Measurements from ENCODE around the gene CDH2.
"Not testable (repeated sequence)": the region's sequence is repeated elsewhere in the genome, so short reads cannot be mapped to it uniquely, and the experiment has no call there.

CDH2 gene

DNA sequence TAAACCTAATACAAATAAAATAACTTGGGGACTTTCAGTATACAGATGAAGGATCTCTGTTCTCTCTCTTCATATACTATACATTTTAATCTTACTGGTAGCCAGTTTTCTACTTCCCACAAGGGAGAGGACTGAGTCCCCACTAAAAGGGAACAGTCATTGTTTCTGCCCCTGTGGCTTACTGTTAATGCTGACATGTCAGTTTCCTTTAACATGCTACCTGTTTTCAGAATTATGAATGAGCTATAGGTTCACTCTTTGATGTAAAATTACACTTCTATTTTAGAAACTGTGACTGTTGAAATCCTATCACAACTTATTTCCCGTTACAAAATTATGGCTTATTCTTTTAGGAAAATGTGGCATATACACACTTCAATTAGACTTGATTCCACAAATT is 207.7 kb downstream of the CDH2 start:
- no peak for DNase-seq

DNA sequence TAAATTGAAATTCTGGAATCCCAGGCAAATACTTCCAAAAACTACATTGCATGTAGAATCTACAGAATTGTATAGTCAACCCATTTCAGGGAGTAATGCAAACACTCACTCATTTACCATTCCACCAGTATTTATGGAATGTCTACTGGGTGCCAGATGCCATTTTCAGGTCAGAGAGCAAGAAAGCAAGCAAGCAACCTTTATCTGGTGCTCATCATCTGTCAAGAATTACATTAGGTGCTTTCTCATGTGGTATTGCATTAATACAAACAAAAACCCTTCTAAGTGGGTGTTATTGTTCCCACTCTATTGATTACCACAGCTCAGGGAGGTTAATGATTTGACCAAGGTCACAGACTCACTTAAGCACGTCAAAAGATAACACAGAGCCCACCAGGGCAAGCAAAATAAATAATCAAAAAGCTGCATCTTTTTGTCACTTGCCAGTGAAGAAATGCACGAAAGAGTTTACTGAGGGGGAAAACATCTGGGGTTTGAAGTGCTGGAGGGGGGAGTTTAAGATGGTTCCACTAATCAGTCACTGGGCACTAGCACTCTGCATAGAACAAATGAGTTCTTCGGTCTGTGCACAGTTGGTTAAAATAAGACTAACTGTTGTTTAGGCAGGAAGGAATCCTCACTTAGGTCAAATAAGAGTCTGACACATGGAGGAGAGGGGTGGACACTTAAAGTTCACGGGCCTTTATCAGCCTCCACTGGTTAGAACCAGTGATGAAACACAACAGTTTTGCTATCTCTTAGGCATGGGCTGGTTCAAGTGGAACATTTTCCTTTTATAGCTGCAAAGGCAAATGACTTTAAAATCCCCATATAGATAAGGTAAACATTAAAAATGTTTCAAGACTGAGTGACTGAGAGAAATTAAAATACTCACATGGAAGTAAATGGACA is 208.8 kb downstream of the CDH2 start:
- no peak for DNase-seq

DNA sequence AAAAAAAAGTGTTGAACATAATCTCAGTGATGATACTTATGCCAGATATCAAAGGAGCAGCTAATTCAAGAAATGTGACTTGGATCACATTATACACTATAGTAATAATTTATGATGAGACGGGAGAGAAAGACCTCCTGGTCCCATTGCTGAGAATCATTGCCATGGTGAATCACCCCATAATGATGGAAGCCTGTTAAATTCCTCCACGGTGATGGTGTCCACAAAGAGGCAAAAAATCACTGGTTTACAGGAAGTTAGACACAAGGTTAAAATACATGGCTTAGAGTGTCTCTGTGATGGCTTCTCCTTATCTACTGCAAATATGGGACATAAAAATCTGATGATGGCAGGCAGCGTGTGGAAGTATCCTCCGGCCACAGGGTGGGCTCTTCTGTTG is 210.0 kb downstream of the CDH2 start:
- DNase-seq = no peak

- DNase-seq = no peak
Observed at GRCh38 chr18:27964811-27965210, 212.1 kb downstream of the CDH2 start.

DNA sequence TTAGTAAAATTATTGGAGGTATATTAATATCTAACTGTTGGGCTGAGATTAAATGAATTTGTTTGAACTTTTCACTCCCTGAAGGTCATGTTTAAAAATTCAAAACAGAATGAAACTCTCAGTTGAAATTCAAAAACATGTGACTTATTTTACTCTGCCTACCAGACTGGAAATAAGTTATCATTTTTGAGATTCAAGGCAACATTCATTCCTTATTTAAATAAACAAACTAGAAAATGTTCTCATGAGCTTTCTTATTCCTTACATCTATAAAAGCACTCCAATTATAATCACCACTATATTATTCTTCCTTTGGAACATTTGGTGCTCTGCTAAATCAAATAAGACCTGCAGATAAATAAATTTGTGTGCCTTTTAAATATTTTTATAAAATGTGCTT is 217.8 kb downstream of the CDH2 start:
- DNase-seq = no peak

- no peak for DNase-seq
Observed at GRCh38 chr18:27956001-27956640, 220.8 kb downstream of the CDH2 start.

GRCh38 chr18:27954226-27954625 is 222.7 kb downstream of the CDH2 start:
- DNase-seq = no peak

- no peak for DNase-seq
Observed at GRCh38 chr18:27952741-27953140, 224.2 kb downstream of the CDH2 start.

DNA sequence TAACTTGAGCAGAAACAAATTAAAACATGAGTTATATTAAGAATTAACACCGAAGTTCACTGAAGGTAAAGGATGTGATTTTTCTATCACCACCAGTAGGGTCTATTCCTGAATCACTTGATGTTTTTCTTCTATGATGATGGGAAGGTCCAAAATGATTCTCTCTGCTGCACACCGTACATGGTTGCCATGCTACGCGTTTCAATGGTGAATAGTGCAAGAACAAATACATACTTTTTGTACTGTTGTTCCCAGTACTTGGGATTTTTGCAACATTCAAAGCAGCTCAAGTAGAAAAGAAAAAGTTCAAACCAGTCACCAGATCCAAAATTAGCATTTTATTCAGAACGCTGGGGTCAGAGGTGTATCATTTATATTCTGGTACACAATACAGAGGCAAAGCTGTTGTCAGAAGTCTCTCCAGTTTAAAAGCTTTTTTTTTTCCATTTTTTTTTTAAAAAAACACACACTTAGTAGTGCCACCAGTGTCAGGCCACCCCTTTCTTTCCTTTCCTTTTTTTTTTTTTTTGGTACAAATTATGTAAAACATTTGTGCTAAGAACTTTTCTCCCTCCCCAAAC is 226.2 kb downstream of the CDH2 start:
- no peak for DNase-seq

DNA sequence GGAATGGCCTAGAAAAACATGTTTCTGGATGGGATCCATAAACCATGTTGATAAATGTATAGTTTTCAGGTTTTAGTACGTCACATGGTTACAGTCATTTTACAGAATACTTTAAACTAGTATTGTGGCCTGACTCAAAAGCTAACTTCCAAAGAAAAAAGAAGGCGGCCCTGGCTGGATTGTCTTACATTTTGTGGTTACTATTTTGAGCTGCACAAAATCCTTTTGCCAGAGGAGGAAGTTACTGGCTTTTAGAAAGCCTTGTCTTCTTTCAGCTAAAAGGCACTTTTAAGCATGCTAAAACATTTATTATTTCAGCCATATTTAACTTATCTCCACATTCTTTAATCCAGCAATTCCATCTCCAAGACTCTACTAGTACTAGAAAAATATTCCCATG is 227.9 kb downstream of the CDH2 start:
- no peak for DNase-seq

DNA sequence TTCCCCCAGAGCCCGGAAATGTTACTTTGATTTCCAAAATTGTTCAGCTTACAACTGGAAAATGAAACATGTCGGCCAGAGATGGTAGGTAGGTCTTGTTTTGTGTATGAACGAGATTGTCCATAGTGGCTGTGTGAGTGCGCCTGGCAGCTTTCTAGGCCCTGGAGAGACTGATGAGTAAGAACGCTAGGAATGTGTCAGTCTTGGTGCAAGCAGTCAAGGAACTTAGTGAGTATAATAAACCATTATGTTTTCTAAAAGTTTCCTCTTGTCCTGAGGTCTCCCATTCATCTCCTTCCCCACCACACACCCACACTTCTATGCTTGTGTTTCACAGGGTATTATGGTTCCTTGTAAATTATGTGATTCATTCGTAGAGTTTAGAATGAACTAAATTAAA is 234.2 kb downstream of the CDH2 start:
- no peak for DNase-seq

GRCh38 chr18:27931535-27931934 is 245.4 kb downstream of the CDH2 start:
- DNase-seq = no peak

- no peak for DNase-seq
Observed at GRCh38 chr18:27922780-27923179, 254.2 kb downstream of the CDH2 start.

DNA sequence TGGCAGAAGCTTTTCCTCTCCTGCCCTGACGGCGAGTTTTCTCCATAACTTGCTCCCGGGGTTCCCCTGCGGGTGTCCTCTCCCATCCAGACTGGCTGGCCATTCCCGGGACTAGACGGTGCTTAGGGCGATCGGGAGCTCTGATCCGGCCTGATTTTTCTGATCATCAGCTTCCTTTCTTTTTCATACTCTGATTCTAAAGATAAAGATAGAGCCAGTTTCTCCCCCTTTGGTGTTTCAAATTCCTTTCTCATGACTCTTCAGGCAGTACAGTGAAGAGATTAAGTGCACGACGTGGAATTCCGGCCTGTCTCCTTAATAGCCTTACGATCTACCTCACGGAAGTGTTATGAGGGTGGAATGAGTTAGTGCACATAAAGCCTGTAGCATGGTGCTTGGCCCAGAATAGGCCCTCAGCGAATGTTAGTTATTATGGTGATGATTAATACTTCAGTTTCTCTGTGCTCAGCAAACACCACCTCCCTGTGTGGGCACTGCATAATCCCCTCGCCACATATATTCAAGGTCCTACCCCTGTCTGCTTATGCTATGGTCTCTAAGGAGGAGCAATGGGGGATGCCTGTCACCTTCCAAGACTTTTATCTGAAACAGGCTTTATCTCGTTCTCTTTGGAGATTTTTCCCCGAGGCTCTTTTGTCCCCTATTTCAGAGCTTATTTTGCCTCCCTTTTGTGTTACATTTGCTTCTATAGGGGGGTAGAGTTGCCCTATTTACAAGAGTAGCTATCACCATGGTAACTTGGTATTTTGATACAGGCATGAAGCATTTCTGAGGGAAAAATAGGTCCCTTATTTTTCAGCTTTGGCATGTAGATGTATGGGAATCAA is 254.8 kb downstream of the CDH2 start:
- DNase-seq = no peak

- no peak for DNase-seq
Observed at GRCh38 chr18:27921392-27921791, 255.5 kb downstream of the CDH2 start.

DNA sequence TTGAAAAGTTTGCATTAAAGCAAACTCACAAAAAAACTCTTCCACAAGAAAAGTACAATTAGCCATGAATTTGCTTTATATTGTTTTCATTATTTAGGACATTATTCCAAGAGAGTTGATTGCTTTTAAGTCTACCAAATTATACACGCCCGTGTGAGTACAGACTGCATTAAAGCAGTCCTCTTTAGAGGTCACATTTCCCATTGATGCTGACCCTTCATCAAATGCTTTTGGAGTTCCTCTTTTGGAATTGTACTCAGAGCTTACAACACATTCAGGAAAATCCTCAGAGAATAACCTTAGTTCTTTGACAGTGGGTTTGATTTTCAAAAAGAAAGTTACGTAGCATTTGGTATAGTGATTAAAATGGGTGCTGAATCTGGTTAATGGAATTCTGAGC is 256.1 kb downstream of the CDH2 start:
- no peak for DNase-seq

- DNase-seq = not testable (repeated sequence)
Observed at GRCh38 chr18:27906189-27906588, 270.7 kb downstream of the CDH2 start.

- no peak for DNase-seq
Observed at GRCh38 chr18:27903906-27904305, 273.0 kb downstream of the CDH2 start.

GRCh38 chr18:27901424-27902226 is 275.3 kb downstream of the CDH2 start:
- DNase-seq = no peak

Measured in NCI-H1694 (cell line).